Epithelial cell of proximal tubule (primary cell): ENCODE data around the gene GRIK3. TPM values are rescaled to one million over a fixed set of nuclear protein-coding genes. Genes with fewer than 3 reads are reported as not detected.
"Not testable (repeated sequence)": the region's sequence is repeated elsewhere in the genome, so short reads cannot be mapped to it uniquely, and the experiment has no call there.

ENCODE experiments used
- DNase-seq: peaks from one replicate; pipeline ENCODE4 v3.0.0-alpha.2; 2011; ENCODE audit warnings: low read depth
- H3K4me3 ChIP-seq: 2 replicates; pipeline ENCODE4 v1.5.1; 2011; ENCODE audit warnings: low read depth, mild to moderate bottlenecking, low read length
- CTCF ChIP-seq: conservative IDR thresholded peaks from 2 replicates; pipeline ENCODE4 v1.5.1; 2012; ENCODE audit warnings: low read depth, mild to moderate bottlenecking, low read length
- total RNA-seq: library from RNA; depleted of rRNA; stranded (reverse); fragments of >200 nt; gene quantifications from 2 replicates; pipeline ENCODE4 v1.2.3, GENCODE V29; 2015

Gene GRIK3
- not detected in 2 replicates for total RNA-seq

GRCh38 chr1:37034121-37035013, at the start of gene GRIK3:
Gene GRIK3 (minus strand): TSS chr1:37034515. CDS start chr1:37034108, 407 bp downstream.
- DNase-seq: no peak
- TF ChIP-seq CTCF: no peak
- H3K4me3 ChIP-seq: no peak within 1 kb of the TSS

GRCh38 chr1:37084013-37084412, 49.7 kb upstream of the GRIK3 start:
- H3K4me3 ChIP-seq: no peak overlapping the region
- DNase-seq: no peak
- TF ChIP-seq CTCF: no peak

- no peak for DNase-seq
- no peak for TF ChIP-seq CTCF
- no peak overlapping the region for H3K4me3 ChIP-seq
These were observed 49.3 kb upstream of the GRIK3 start for GRCh38 chr1:37083603-37084002.

GRCh38 chr1:37080296-37080986, 46.1 kb upstream of the GRIK3 start:
- H3K4me3 ChIP-seq, DNase-seq: not testable (repeated sequence)

GRCh38 chr1:37078866-37079265, 44.6 kb upstream of the GRIK3 start:
- DNase-seq: no peak
- TF ChIP-seq CTCF: no peak
- H3K4me3 ChIP-seq: no peak overlapping the region

GRCh38 chr1:37076168-37076567, 41.9 kb upstream of the GRIK3 start:
- no peak for DNase-seq
- H3K4me3 ChIP-seq: no peak overlapping the region
- no peak for TF ChIP-seq CTCF

- H3K4me3 ChIP-seq: no peak overlapping the region
- TF ChIP-seq CTCF: no peak
- DNase-seq: no peak
These were observed 39.6 kb upstream of the GRIK3 start for GRCh38 chr1:37073854-37074379.
